ENCODE data around the gene OMG. TPM values are rescaled to one million over a fixed set of nuclear protein-coding genes. Genes with fewer than 3 reads are reported as not detected.

The OMG gene
- total and polyA plus RNA-seq, 2 donors (not counting 1 experiment from before 2014, with no cell fraction given), result 0.39 to 1.7 TPM

DNA sequence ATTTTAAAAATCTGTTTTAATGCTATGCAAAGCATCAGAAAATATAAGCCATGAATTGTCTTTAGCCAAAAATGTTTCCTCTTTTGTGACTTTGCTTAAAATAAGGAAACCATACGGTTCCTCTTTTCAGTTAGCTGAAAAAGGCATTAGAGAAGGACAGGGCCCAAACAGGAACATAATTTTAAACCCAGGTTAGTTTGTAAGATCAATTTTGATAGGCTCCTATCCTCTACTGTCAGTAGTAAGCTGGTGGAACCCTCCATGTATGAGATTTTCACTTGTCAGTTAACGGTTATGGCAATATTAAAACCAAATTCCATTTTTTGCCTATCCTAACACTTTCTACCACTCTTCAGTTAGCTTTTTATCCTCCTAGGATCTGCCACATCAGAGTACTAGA is 12.5 kb upstream of the OMG start:
- peak overlapping the region; percentile 58 to 98 (median 80) for H3K4me3 ChIP-seq (ENCODE audit: control extremely low read depth in 1 of 5, extremely low read depth in 1 of 5, insufficient read depth in 1 of 5, low read depth in 2 of 5, low read length in 4 of 5)
- Mint-ChIP-seq H3K9me3 (ENCODE audit: insufficient read depth) (no peaks in the 10 kb centered on the region), H3K4me3 (peak overlapping the region; percentile 85), H3K27ac (peak overlapping the region; percentile 97), H3K27me3 (no peaks in the 10 kb centered on the region), H3K4me1 (peaks cover 70% of the 10 kb centered on the region)
- H4K20me1 ChIP-seq (ENCODE audit: control insufficient read depth, insufficient read depth, low read length, poor library complexity, severe bottlenecking), result peaks cover 32% of the 10 kb centered on the region
- H3K4me2 ChIP-seq (replicated peaks; ENCODE audit: low read depth, low read length, poor library complexity, severe bottlenecking), result peak overlapping the region; percentile 79
- ChIA-PET POLR2A (interaction anchor here (0.6 to 1.4 kb wide), 3 partner anchors 12 to 411 kb away, joined by 3 to 6 read pairs (median 3); partner anchors contain the start of gene EVI2A), CTCF (interaction anchor here (1.7 kb wide), 1 partner anchor 20 kb away, joined by 4 read pairs; no protein-coding TSS in a partner anchor)
- ATAC-seq (ENCODE audit: low read depth) (peak; percentile 71), DNase-seq (peak; percentile 86)
- peaks cover 30 to 43% of the 10 kb centered on the region in 2 donors for H3K4me1 ChIP-seq (ENCODE audit: control insufficient read depth in 2 of 2, insufficient read depth in 2 of 2, low read length in 2 of 2)
- peak overlapping the region; percentile 79 for H3K9ac ChIP-seq (ENCODE audit: low read length)
- H3K79me2 ChIP-seq (ENCODE audit: control insufficient read depth, insufficient read depth, low read length), result peaks cover 95% of the 10 kb centered on the region
- H3K36me3 ChIP-seq (replicated peaks in 1 of 2; ENCODE audit: control extremely low read depth in 1 of 2, control insufficient read depth in 1 of 2, extremely low read depth in 1 of 2, insufficient read depth in 2 of 2, low read length in 1 of 2), result peaks cover 0 to 35% of the 10 kb centered on the region in 2 experiments
- WGBS (ENCODE audit: insufficient coverage), result no CpG with 5 or more reads among the region's 2 CpGs
- H2AFZ ChIP-seq (ENCODE audit: insufficient read depth, low read depth, low read length, poor library complexity, severe bottlenecking), result peak overlapping the region; percentile 24
- no peaks in the 10 kb centered on the region for H3K9me3 ChIP-seq (ENCODE audit: control extremely low read depth in 1 of 3, control insufficient read depth in 2 of 3, insufficient read depth in 1 of 3, low read length in 2 of 3)
- no peaks in the 10 kb centered on the region for H3K27me3 ChIP-seq (replicated peaks in 1 of 4; ENCODE audit: control extremely low read depth in 1 of 4, control insufficient read depth in 3 of 4, insufficient read depth in 4 of 4, low read length in 3 of 4)
- peak overlapping the region; percentile 52 to 84 for H3K27ac ChIP-seq (ENCODE audit: low read length in 2 of 2)
- intact Hi-C loops (cut with micrococcal nuclease), result loop anchor here (1.0 to 5.0 kb wide), 6 partner anchors 9 to 1379 kb away; partner anchors contain the start of genes ATAD5 and SSH2
- no peak for TF ChIP-seq EZH2 (IDR thresholded peaks at IDR 0.05; ENCODE audit: borderline replicate concordance, insufficient read depth, low read depth, low read length, poor library complexity, severe bottlenecking)
- TF ChIP-seq, protein P1, sequence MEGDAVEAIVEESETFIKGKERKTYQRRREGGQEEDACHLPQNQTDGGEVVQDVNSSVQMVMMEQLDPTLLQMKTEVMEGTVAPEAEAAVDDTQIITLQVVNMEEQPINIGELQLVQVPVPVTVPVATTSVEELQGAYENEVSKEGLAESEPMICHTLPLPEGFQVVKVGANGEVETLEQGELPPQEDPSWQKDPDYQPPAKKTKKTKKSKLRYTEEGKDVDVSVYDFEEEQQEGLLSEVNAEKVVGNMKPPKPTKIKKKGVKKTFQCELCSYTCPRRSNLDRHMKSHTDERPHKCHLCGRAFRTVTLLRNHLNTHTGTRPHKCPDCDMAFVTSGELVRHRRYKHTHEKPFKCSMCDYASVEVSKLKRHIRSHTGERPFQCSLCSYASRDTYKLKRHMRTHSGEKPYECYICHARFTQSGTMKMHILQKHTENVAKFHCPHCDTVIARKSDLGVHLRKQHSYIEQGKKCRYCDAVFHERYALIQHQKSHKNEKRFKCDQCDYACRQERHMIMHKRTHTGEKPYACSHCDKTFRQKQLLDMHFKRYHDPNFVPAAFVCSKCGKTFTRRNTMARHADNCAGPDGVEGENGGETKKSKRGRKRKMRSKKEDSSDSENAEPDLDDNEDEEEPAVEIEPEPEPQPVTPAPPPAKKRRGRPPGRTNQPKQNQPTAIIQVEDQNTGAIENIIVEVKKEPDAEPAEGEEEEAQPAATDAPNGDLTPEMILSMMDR (IDR thresholded peaks at IDR 0.05), result no peak

All from B cell (primary cell).